GM21619 (cell line): ENCODE results near the gene NUDT4.
"Not testable (repeated sequence)": the region's sequence is repeated elsewhere in the genome, so short reads cannot be mapped to it uniquely, and the experiment has no call there.

Experiments used
- ATAC-seq: cut with Tn5 transposase; IDR thresholded peaks from one replicate; pipeline ENCODE4 v1.9.1; 2021; ENCODE audit not compliant: unreplicated experiment

The NUDT4 gene

DNA sequence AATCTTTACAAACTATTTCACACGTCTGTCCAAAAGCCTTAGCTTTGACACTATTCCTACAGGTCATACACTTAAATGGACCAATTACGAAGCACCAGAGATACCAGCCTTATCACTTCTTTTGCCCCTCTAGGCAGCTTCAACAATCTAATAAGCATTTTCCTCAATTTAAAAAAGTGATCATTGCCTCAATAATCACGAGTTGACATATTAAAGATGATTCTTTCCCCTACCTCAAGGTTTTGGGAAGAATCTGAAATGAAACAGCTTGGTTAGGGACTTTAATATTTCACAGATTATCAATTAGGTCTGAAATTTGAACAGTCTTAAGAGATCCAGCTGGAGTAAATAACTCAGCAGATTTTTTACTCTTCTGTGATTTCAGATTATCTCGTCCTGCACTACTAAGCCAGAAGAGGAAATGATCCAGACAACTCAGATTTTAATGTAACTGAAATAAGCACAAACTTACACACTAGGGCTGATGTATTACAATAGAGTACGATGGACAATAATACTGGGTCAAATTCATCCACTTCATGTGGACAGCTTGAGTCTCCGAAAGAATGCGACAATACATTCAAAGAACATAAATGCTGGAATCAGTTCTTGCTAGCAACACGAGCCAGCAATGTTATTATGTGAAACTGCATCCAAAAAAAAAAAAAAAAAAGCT lies 48.1 kb downstream of the NUDT4 start:
- ATAC-seq = peak; percentile 15

- peak; percentile 39 for ATAC-seq
Measured at GRCh38 chr12:93426412-93426805, 48.7 kb downstream of the NUDT4 start.

DNA sequence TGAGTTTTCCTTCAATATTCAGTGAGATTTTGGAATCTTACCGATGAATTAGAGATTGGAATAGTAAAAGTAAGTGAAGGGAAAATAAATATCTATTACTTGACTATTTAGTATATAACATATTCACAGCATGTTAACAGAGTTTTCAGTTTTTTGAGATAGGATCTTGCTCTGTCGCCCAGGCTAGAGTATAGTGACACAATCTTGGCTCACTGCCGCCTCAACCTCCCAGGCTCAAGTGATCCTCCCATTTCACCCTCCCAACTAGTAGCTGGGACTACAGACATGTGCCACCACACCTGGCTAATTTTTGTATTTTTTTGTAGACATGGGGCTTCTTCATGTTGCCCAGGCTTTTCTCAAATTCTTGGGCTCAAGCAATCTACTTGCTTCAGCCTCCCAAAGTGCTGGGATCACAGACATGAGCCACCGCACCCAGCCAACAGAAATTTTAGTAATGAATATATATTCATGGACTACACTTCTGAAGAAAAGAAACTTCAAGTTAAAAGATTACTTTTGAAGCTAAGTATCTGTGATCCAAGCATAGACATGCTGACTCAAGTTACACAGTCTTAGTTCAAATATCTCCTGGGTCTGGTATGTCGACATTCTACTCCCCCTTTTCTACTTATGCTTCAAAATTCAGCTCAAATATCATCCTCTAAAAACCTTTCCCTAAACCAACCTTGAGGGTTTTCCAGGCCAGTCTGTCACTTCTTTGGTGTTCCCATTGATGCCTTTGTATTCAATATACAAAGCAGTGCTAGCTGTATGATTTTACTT lies 50.2 kb downstream of the NUDT4 start:
- no peak for ATAC-seq

DNA sequence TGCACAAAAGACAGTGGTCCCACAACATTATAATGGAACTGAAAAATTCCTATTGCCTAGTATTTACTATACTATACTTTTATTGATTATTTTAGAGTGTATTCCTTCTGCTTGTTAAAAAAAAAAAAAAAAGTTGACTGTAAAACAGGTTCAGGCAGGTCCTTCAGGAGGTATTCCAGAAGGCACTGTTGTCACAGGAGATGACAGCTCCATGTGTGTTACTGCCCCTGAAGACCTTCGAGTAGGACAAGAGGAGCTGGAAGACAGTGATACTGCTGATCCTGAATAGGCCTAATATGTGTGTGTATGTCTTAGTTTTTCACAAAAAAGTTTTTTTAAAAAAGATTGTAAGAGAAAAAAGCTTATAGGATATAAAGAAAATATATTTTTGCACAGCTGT lies 51.7 kb downstream of the NUDT4 start:
- ATAC-seq = no peak

GRCh38 chr12:93429852-93430251 lies 52.1 kb downstream of the NUDT4 start:
- no peak for ATAC-seq

GRCh38 chr12:93430280-93430679 lies 52.6 kb downstream of the NUDT4 start:
- no peak for ATAC-seq

GRCh38 chr12:93432031-93432430 lies 54.3 kb downstream of the NUDT4 start:
- not testable (repeated sequence) for ATAC-seq

- ATAC-seq = no peak
Measured at GRCh38 chr12:93434256-93434865, 56.6 kb downstream of the NUDT4 start.

- no peak for ATAC-seq
Measured at GRCh38 chr12:93438266-93439050, 60.7 kb downstream of the NUDT4 start.

- ATAC-seq = no peak
Measured at GRCh38 chr12:93440043-93440835, 62.5 kb downstream of the NUDT4 start.

DNA sequence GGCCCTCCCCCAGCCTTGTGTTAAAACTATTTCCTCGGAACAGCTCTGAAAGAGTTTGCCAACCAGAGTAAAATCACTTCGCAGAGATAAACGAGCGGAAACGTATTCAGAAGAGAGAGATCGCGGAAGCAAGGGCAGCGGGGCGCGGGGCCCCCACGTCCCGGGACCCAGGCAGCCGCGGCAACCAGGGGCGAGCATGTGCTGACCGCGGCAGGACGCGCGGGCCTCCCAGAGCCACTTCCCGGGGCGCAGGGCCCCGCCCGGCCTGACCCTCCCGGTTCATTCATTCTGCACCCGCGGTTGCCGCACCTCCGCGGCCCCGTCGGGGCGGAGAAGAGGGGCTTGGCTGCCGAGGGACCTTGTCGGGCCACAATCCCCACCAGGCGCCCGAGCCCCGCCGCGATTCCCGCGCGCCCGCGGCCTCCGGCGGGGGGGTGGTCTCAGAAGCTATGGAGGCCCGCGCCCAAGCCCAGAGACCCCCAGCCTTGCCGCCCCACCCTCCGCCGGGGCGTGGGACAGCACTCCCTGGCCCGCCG lies 63.4 kb downstream of the NUDT4 start:
- peak; percentile 3 for ATAC-seq

GRCh38 chr12:93441617-93442410 lies 64.1 kb downstream of the NUDT4 start, which contains the start of gene UBE2N:
UBE2N (minus strand) TSS chr12:93441947; CDS start chr12:93441884, 63 bp downstream.
- peak; percentile 74 for ATAC-seq

DNA sequence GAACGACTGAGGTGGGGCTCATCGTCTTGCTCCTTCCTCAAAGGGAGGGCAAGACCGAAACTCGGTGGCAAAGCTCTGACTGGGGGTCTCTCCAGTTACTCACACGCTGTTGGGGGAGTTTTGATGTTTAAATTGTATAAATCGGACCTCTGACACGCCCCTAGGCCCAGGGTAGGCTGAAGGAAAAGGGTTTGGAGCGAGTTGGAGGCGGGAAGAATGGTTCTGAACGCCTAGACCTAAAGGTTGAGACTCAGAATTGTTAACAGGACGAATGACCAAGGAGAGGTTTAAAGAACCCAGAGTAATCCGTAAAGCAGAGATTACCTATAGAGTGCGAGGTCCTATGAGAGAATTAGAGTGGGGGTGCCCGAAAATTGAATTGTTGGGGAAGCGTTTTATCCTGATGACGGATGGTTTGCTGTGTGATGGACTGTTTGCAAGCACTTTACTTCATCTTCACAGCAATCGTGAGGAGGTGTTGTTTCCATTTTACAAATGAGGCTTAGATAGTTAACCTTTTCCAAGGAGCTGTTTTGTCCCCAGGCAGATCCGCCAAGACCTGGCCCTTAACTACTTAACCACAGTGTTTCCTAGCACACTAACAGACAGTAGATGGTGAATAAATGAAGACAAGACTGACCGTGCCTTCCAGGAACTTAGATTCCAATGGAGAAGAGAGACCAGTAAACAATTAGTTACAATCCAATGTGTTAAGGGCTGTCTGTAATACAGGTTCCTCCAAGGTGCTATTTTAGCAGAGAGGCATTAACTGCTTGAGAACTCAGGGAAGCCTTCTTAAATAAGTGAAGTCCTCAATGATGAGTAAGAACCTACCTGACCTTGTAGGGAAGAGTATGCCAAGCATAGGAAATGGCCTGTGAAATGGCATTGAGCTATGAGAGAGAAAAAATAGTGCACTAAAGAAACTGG lies 65.0 kb downstream of the NUDT4 start:
- ATAC-seq = no peak

- ATAC-seq = no peak
Measured at GRCh38 chr12:93443576-93443975, 65.9 kb downstream of the NUDT4 start.

DNA sequence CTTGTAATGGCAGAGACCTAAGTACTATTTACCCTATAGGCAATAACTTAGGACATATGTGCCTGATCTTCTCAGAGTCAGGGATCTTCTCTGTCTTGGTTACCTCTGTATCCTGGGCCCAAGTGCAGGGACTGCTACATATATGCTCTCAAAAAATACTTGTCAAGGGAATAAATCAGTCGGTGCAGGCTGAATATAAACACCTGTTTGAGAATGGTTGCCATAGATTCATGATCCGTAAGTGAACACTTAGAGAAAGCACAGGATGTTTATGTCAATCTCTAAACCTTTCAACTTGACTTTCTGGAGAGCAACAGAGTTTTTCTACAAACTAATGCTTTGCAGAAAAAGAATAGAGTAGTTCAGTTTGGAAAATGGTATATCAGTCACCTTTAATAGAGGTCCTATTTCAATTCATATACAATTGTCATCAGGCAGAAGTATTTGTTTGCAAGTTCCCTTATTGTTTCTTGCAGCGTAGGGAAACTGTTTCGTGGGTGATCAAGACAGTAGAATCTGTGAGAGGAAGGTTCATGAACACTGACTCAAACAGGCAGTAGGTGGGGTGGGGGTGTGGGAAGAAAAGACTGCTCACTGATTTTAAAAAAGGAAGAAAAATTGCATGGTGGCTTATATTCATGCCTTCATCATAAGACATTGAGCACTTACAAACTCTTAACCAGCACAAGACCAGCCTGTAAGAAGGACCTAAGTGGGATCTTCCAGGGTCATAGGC lies 70.0 kb downstream of the NUDT4 start:
- no peak for ATAC-seq

GRCh38 chr12:93448796-93449195 lies 71.1 kb downstream of the NUDT4 start:
- no peak for ATAC-seq

GRCh38 chr12:93449277-93449676 lies 71.6 kb downstream of the NUDT4 start:
- peak; percentile 92 for ATAC-seq
